ENCODE data around the gene EDEM2.

Gene EDEM2

DNA sequence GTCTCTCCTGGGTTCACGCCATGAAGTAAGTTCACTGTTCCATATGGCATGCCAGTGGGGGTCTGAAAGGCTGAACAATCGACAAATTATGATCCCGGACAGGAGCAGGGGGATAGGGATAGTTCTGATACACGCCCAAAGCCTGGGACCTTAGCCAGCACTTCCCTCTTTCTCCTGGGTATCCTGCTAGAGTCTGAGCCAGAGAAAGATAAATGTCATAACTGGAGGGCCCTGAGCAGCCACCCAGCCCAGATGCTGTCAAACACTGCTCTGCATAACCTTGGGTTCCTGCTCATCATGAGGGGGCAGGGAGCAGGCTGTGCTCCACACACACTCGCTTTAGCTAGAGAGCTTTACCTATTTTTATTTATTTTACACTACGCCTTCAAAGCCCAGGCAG, 12.3 kb downstream of the EDEM2 start:
- no peak for TF ChIP-seq FOXP2 (optimal IDR thresholded peaks at IDR 0.05; ENCODE audit: borderline replicate concordance, extremely low read depth, extremely low read length, insufficient read depth)
- no peak for TF ChIP-seq REST (IDR thresholded peaks at IDR 0.05; ENCODE audit: insufficient read depth in 1 of 2, low read depth in 2 of 2, low read length in 2 of 2)
- TF ChIP-seq POLR2AphosphoS5 (IDR thresholded peaks at IDR 0.05; ENCODE audit: low read depth, low read length), result no peak
- no peak for TF ChIP-seq SIN3A (IDR thresholded peaks at IDR 0.05; ENCODE audit: borderline replicate concordance, insufficient read depth, low read length)
- no peak for TF ChIP-seq TAF1 (IDR thresholded peaks at IDR 0.05; ENCODE audit: borderline replicate concordance, insufficient read depth, low read length)

- no peak for TF ChIP-seq FOXP2 (optimal IDR thresholded peaks at IDR 0.05; ENCODE audit: borderline replicate concordance, extremely low read depth, extremely low read length, insufficient read depth)
- no peak for TF ChIP-seq SIN3A (IDR thresholded peaks at IDR 0.05; ENCODE audit: borderline replicate concordance, insufficient read depth, low read length)
Observed at GRCh38 chr20:35134472-35134871, 12.7 kb downstream of the EDEM2 start.

DNA sequence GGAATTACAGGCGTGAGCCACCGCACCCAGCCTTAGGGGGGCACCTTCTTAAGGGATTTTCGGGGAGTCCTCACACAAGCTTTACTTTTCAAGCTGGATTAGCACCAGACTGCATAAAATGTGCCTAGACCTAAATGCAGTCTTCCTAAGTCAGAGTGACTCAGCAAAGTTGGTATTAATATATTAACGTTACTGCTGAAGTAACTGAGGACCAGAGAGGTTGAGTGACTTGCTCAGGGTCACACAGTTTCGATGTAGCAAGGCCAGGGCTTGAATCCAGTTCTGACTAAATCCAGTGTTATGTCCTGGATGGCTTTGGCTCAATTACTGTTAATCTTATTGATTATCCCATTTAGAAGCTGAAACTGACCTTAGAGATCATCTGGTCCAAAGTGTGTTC, 13.4 kb downstream of the EDEM2 start:
- TF ChIP-seq TAF1 (IDR thresholded peaks at IDR 0.05; ENCODE audit: borderline replicate concordance, insufficient read depth, low read length) (no peak), POLR2AphosphoS5 (IDR thresholded peaks at IDR 0.05; ENCODE audit: low read depth, low read length) (no peak), FOXP2 (optimal IDR thresholded peaks at IDR 0.05; ENCODE audit: borderline replicate concordance, extremely low read depth, extremely low read length, insufficient read depth) (no peak), SIN3A (IDR thresholded peaks at IDR 0.05; ENCODE audit: borderline replicate concordance, insufficient read depth, low read length) (no peak), REST (IDR thresholded peaks at IDR 0.05; ENCODE audit: insufficient read depth in 1 of 2, low read depth in 2 of 2, low read length in 2 of 2) (no peak)

GRCh38 chr20:35133031-35133430, 14.1 kb downstream of the EDEM2 start:
- no peak for TF ChIP-seq FOXP2 (optimal IDR thresholded peaks at IDR 0.05; ENCODE audit: borderline replicate concordance, extremely low read depth, extremely low read length, insufficient read depth)
- TF ChIP-seq POLR2AphosphoS5 (IDR thresholded peaks at IDR 0.05; ENCODE audit: low read depth, low read length), result no peak
- TF ChIP-seq REST (IDR thresholded peaks at IDR 0.05; ENCODE audit: insufficient read depth in 1 of 2, low read depth in 2 of 2, low read length in 2 of 2), result no peak
- TF ChIP-seq SIN3A (IDR thresholded peaks at IDR 0.05; ENCODE audit: borderline replicate concordance, insufficient read depth, low read length), result no peak
- no peak for TF ChIP-seq TAF1 (IDR thresholded peaks at IDR 0.05; ENCODE audit: borderline replicate concordance, insufficient read depth, low read length)

GRCh38 chr20:35131934-35132333, 15.2 kb downstream of the EDEM2 start:
- TF ChIP-seq POLR2AphosphoS5 (IDR thresholded peaks at IDR 0.05; ENCODE audit: low read depth, low read length) (no peak), REST (IDR thresholded peaks at IDR 0.05; ENCODE audit: insufficient read depth in 1 of 2, low read depth in 2 of 2, low read length in 2 of 2) (no peak), TAF1 (IDR thresholded peaks at IDR 0.05; ENCODE audit: borderline replicate concordance, insufficient read depth, low read length) (no peak), FOXP2 (optimal IDR thresholded peaks at IDR 0.05; ENCODE audit: borderline replicate concordance, extremely low read depth, extremely low read length, insufficient read depth) (no peak), SIN3A (IDR thresholded peaks at IDR 0.05; ENCODE audit: borderline replicate concordance, insufficient read depth, low read length) (no peak)
